Fibroblast of lung (primary cell): ENCODE measurements around the gene NCSTN. TPM values are rescaled to one million over a fixed set of nuclear protein-coding genes. Genes with fewer than 3 reads are reported as not detected.
"Not testable (repeated sequence)": the region's sequence is repeated elsewhere in the genome, so short reads cannot be mapped to it uniquely, and the experiment has no call there.

Experiments
- DNase-seq, 2 donors: peaks; one replicate each; pipeline versions ENCODE4 v3.0.0 to v3.0.0-alpha.2; 2010; ENCODE audit warnings: low read depth in 2 of 2
- H2AFZ ChIP-seq: 2 replicates; pipeline ENCODE4 v1.5.1; 2012; ENCODE audit warnings: low read length, control low read depth, inconsistent platforms
- H3K27ac ChIP-seq: 2 replicates; pipeline ENCODE4 v1.5.1; 2011; ENCODE audit warnings: low read length, control low read depth; ENCODE audit not compliant: insufficient read depth
- H3K27me3 ChIP-seq: 2 replicates; pipeline ENCODE4 v1.5.1; 2011; ENCODE audit warnings: mild to moderate bottlenecking, low read length; ENCODE audit not compliant: control insufficient read depth, insufficient read depth
- H3K36me3 ChIP-seq: 2 replicates; pipeline ENCODE4 v1.5.1; 2011; ENCODE audit warnings: low read length; ENCODE audit not compliant: control insufficient read depth, insufficient read depth
- H3K4me1 ChIP-seq: 2 replicates; pipeline ENCODE4 v1.5.1; 2011; ENCODE audit warnings: low read length; ENCODE audit not compliant: control insufficient read depth, insufficient read depth; ENCODE audit errors: extremely low read depth
- H3K4me2 ChIP-seq: 2 replicates; pipeline ENCODE4 v1.5.1; 2011; ENCODE audit warnings: low read length, control low read depth; ENCODE audit not compliant: insufficient read depth; ENCODE audit errors: extremely low read depth
- H3K4me3 ChIP-seq, 4 experiments: fragments of 200-600 bp in 1 of 4; sonication (generic) in 1 of 4; replicated peaks in 1 of 4; 2 replicates each; pipeline ENCODE4 v1.5.1; 2011 to 2016; ENCODE audit warnings: low read length in 4 of 4, low read depth in 3 of 4, mild to moderate bottlenecking in 3 of 4, control low read depth in 2 of 4, inconsistent platforms in 1 of 4, mixed read lengths in 1 of 4; ENCODE audit not compliant: insufficient read depth in 1 of 4; ENCODE audit errors: control extremely low read depth in 1 of 4
- H3K79me2 ChIP-seq: 2 replicates; pipeline ENCODE4 v1.5.1; 2012; ENCODE audit warnings: mild to moderate bottlenecking, low read length, inconsistent platforms; ENCODE audit not compliant: control insufficient read depth, insufficient read depth
- H3K9ac ChIP-seq: 2 replicates; pipeline ENCODE4 v1.5.1; 2011; ENCODE audit warnings: mild to moderate bottlenecking, low read length, control low read depth; ENCODE audit not compliant: insufficient read depth
- H3K9me3 ChIP-seq: 2 replicates; pipeline ENCODE4 v1.5.1; 2012; ENCODE audit warnings: low read depth, low read length; ENCODE audit not compliant: control insufficient read depth, insufficient read depth
- H4K20me1 ChIP-seq: 2 replicates; pipeline ENCODE4 v1.5.1; 2011; ENCODE audit warnings: low read length; ENCODE audit not compliant: control insufficient read depth, insufficient read depth; ENCODE audit errors: extremely low read depth
- CTCF ChIP-seq, 2 donors: IDR thresholded peaks in 1 of 2; conservative IDR thresholded peaks in 1 of 2; 1 replicate in 1 of 2; 2 replicates in 1 of 2; pipeline ENCODE4 v1.5.1; 2011 to 2012; ENCODE audit warnings: low read length in 2 of 2, control low read depth in 1 of 2, inconsistent platforms in 1 of 2, low read depth in 1 of 2, mild to moderate bottlenecking in 1 of 2
- EZH2 ChIP-seq: IDR thresholded peaks from 2 replicates; pipeline ENCODE4 v1.5.1; 2012; ENCODE audit warnings: low read length, control low read depth, mild to moderate bottlenecking; ENCODE audit errors: missing control alignments
- polyA plus RNA-seq, 2 donors: library from polyadenylated mRNA; depleted of rRNA in 1 of 2; stranded (reverse) in 1 of 2; unstranded in 1 of 2; fragments of >200 nt; gene quantifications; 2 replicates each; pipeline ENCODE4 v1.2.1, GENCODE V29; 2011 to 2012; ENCODE audit warnings: missing spikeins in 1 of 2
- total RNA-seq: library from RNA; depleted of rRNA; stranded (reverse); fragments of >200 nt; gene quantifications from 2 replicates; pipeline ENCODE4 v1.2.1, GENCODE V29; 2014

Gene NCSTN
- total and polyA plus RNA-seq, 2 donors (not counting 1 experiment from before 2014, with no cell fraction given) = 97.1 to 188 TPM

GRCh38 chr1:160388406-160388805, 45.2 kb downstream of the NCSTN start:
- H3K4me3 ChIP-seq, H3K9ac ChIP-seq, DNase-seq, H3K9me3 ChIP-seq, H3K4me2 ChIP-seq, H3K4me1 ChIP-seq, H3K79me2 ChIP-seq, H3K27me3 ChIP-seq, H3K36me3 ChIP-seq, H3K27ac ChIP-seq, H2AFZ ChIP-seq, H4K20me1 ChIP-seq: not testable (repeated sequence)

- no peak overlapping the region for H3K4me2 ChIP-seq
- no peaks in the 10 kb centered on the region for H4K20me1 ChIP-seq
- DNase-seq = no peak
- no peaks in the 10 kb centered on the region for H3K4me1 ChIP-seq
- TF ChIP-seq CTCF (conservative IDR thresholded peaks at IDR 0.05 in 1 of 2, IDR thresholded peaks at IDR 0.05 in 1 of 2; ENCODE audit: low read depth in 1 of 2, low read length in 2 of 2) = no peak
- TF ChIP-seq EZH2 = no peak
- no peak overlapping the region for H3K9ac ChIP-seq
- H3K9me3 ChIP-seq = no peaks in the 10 kb centered on the region
- no peak overlapping the region for H3K27ac ChIP-seq
- H3K27me3 ChIP-seq = peaks cover 14% of the 10 kb centered on the region
- H3K36me3 ChIP-seq = no peaks in the 10 kb centered on the region
- H3K4me3 ChIP-seq = no peak overlapping the region
- H2AFZ ChIP-seq = no peak overlapping the region
- no peaks in the 10 kb centered on the region for H3K79me2 ChIP-seq
Observed at GRCh38 chr1:160394673-160395072, 51.5 kb downstream of the NCSTN start.

- Histone ChIP-seq H3K4me2 (no peak overlapping the region), H3K79me2 (no peaks in the 10 kb centered on the region), H3K9ac (no peak overlapping the region), H3K9me3 (no peaks in the 10 kb centered on the region), H3K4me3 (no peak overlapping the region), H3K4me1 (no peaks in the 10 kb centered on the region), H4K20me1 (no peaks in the 10 kb centered on the region), H3K27ac (no peak overlapping the region), H3K27me3 (peaks cover 36% of the 10 kb centered on the region), H2AFZ (no peak overlapping the region), H3K36me3 (no peaks in the 10 kb centered on the region)
- TF ChIP-seq EZH2 (no peak), CTCF (conservative IDR thresholded peaks at IDR 0.05 in 1 of 2, IDR thresholded peaks at IDR 0.05 in 1 of 2; ENCODE audit: low read depth in 1 of 2, low read length in 2 of 2) (no peak)
- no peak for DNase-seq
Observed at GRCh38 chr1:160397651-160398050, 54.5 kb downstream of the NCSTN start.
